NCI-H146 treated with DMSO at 0.1 percent for 48 hours (cell line): ENCODE results near the gene XXYLT1.

ENCODE experiments used
- DNase-seq: peaks from one replicate; lab custom pipeline; 2025; ENCODE audit not compliant: unreplicated experiment; lab: John Stamatoyannopoulos, UW

XXYLT1 gene

GRCh38 chr3:195251336-195252065 lies 19.5 kb downstream of the XXYLT1 start:
- no peak for DNase-seq

DNA sequence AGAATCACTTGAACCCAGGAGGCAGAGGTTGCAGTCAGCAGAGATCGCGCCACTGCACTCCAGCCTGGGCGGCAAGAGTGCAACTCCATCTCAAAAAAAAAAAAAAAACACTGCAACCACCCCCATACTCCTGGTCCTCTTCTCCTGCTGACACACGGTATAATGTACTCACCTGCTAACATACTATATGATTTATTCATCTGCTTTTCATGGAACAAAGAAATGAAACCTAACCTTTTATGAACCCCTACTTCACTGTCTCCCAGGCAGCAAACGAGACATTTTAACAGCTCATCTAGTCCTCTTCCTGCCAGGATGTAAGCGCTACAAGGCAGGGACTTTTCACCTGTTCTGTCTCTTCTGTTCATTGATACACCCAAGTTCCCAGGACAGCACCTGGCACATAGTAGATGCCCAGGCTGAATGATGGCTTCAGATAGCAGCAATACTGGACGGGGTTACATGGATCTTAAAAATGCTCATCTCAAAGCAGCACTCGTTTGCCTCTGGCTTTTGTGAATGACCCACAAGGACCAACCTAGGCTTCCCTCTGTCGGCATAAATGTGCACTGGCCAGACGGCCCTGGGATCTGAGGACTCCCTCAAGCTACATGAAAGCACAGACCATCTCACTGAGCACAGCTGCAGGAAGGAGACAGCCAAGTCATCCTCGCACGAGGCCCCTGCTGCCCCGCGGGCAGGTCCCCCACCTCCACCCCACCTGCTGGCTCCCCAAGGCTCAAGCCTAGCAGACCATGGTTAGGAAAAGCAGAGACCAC lies 20.3 kb downstream of the XXYLT1 start:
- DNase-seq: peak; percentile 13

GRCh38 chr3:195249858-195250464 lies 21.0 kb downstream of the XXYLT1 start:
- no peak for DNase-seq

GRCh38 chr3:195249057-195249770 lies 21.7 kb downstream of the XXYLT1 start:
- DNase-seq: no peak

GRCh38 chr3:195248281-195248680 lies 22.7 kb downstream of the XXYLT1 start:
- DNase-seq: no peak

GRCh38 chr3:195247863-195248189 lies 23.1 kb downstream of the XXYLT1 start:
- DNase-seq: no peak

- DNase-seq: no peak
Observed at GRCh38 chr3:195247086-195247862, 23.7 kb downstream of the XXYLT1 start.

GRCh38 chr3:195246581-195246995 lies 24.4 kb downstream of the XXYLT1 start:
- DNase-seq: no peak

DNA sequence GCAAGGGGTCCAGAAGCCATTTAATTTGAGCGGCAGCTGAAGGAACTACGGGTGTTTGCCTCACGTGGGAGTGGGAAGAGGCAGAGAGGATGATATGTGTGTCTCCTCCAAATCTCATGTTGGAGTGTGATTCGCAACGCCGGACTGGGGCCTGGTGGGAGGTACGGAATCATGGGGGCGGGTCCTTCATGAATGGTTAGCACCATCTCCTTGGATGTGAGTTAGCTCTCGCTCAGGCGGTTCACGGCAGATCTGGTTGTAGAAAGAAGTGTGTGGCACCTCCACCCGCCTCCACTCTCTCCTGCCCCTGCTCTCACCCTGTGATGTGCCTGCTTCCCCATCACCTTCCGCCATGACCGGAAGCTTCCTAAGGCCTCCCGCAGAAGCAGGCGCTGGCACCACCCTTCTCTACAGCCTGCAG lies 25.4 kb downstream of the XXYLT1 start:
- no peak for DNase-seq

- no peak for DNase-seq
Observed at GRCh38 chr3:195241592-195242355, 29.2 kb downstream of the XXYLT1 start.

GRCh38 chr3:195240939-195241338 lies 30.0 kb downstream of the XXYLT1 start:
- no peak for DNase-seq

DNA sequence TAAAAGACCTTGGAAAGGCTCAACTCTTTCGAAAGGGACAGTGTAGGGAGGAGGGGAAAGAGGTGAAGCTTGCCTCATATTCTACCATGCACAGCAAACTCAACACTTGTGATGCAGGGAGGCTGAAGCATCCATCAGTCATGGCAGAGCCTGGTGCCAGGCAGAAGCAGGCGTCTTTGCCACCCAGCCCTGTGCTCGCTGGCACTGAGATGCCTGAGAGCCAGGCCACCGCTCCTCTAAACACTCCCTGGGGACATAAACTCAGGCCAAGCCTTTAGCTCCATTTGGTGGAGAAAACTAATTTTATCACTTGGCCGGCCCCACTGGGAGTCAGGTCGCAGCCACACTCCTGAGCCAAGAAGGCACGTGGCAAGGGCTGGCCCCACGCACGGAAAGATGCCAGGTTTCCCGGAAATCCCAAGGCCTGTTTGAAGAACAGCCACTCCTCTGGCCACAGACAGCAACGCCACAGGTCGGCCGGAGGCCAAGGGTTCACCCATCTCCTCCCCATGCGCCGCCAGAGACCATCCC lies 30.7 kb downstream of the XXYLT1 start:
- no peak for DNase-seq

DNA sequence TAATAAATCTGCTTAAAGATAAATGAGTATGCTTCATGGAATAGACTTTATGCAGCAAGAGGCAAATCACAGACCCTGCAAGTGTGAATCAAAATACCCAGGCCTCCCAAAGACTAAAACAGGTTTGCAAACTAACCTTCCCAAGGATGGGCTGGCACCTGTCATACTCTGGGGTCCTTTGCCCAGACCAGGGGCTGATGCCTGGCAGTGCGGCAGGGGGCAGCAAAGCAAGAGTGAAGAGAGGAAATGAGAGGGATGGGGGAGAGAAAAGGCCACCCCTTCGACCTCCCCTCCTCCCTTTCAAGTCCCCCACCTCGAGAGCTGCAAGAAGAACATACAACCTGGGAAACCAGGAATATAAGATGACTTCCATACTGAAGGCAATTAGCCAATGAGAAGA lies 31.8 kb downstream of the XXYLT1 start:
- no peak for DNase-seq

GRCh38 chr3:195238586-195239118 lies 32.3 kb downstream of the XXYLT1 start:
- DNase-seq: no peak

DNA sequence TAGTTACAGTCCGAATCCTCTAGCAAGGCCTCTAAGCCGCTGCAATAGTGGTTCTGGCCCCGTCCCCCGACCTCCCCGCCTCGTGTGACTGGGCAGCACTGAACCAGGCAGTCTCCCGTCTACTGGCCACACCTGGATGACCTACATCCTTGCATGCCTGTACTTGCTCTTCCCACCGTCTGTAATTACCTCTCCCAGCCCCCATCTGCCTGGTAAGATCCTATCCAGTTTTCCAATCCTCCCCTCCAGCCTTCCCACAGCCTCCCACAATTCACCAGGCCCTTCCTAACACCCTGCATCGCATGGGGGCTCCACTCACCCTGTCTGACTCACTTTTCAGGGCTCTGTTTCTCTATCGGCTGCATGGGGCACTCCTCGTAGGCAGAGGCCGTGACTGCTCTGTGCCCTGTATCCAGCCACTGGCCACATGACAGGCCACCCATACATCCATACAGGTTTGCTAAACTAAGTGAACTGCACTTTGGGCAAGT lies 32.8 kb downstream of the XXYLT1 start:
- no peak for DNase-seq

- DNase-seq: no peak
Observed at GRCh38 chr3:195236801-195237570, 34.0 kb downstream of the XXYLT1 start.

- no peak for DNase-seq
Observed at GRCh38 chr3:195236076-195236798, 34.7 kb downstream of the XXYLT1 start.

GRCh38 chr3:195230244-195230643 lies 40.7 kb downstream of the XXYLT1 start:
- no peak for DNase-seq
